ENCODE data around the gene ADAT3. TPM values are rescaled to one million over a fixed set of nuclear protein-coding genes. Genes with fewer than 3 reads are reported as not detected.
A peak's percentile ranks its signal among the peaks of the same experiment; 100 is the strongest.

Gene ADAT3
- total and polyA plus RNA-seq, 8 donors = 4.2 to 75.9 (median 6.3) TPM

GRCh38 chr19:1860042-1860775, 45.0 kb upstream of the ADAT3 start:
- Histone ChIP-seq H3K4me3 (peak overlapping the region in 2 of 4 donors; percentile 17 to 66), H3K9me3 (no peaks in the 10 kb centered on the region), H3K4me1 (peaks cover 72 to 85% (median 81%) of the 10 kb centered on the region in 4 donors), H3K27me3 (peaks cover 0 to 9% (median 0%) of the 10 kb centered on the region in 3 donors), H3K36me3 (no peaks in the 10 kb centered on the region), H3K27ac (peak overlapping the region in 4 of 5 donors; percentile 7 to 93 (median 86))
- intact Hi-C loops (cut with DNase I; ENCODE audit: low total_unique reads) = no loop called here
- no peak for TF ChIP-seq EP300 (IDR thresholded peaks at IDR 0.05)
- TF ChIP-seq POLR2AphosphoS5 (IDR thresholded peaks at IDR 0.05) = no peak
- no peak for TF ChIP-seq POLR2A (IDR thresholded peaks at IDR 0.05)
- TF ChIP-seq CTCF (IDR thresholded peaks at IDR 0.05) = no peak
- 24 to 43% (median 28%) methylated on average over 9 to 32 of the region's 32 CpGs for WGBS, 5 donors
- peak in 1 of 2 donors; percentile 96 for DNase-seq

DNA sequence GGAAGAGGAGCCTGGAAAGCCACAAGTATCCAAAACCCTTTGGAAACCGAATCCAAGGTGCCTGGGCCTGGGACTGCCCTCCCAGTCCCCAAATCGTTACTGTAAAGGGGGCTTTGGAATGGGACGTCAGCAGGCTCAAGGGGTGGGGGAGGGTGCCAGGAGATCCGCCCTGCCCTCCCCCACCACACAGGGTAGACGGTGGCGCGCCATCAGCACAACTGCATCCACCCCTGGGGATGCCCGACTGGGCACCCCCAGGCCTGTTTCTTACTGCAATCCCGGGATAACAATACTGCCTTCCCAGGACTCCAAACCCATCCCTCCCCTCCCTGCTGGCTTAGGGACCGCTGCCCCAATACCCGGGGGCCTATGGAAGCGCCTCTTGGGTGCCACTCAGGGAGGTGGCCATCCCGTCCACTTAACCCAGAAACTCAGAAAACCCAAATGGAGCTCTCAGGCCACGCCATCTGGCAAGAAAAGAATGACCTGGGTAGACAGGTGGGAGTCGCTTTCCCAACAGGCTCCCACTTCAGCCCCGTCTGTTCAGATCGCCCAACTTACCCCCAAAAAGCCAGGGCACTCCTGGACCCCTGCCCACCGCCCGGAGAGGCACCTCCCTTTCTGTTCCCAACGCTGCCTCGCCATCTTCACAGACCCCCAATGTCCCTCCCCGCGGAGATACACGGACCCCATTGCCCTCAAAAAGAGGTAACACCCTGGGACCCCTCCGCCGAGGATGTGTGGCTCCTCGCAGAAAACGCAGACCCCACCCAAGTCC, 44.2 kb upstream of the ADAT3 start:
- Histone ChIP-seq H3K4me1 (peaks cover 64 to 79% (median 76%) of the 10 kb centered on the region in 4 donors), H3K27ac (peak overlapping the region in 4 of 5 donors; percentile 29 to 93 (median 81))
- peak in 1 of 2 donors; percentile 42 for DNase-seq

GRCh38 chr19:1861599-1862031, 43.6 kb upstream of the ADAT3 start:
- peaks cover 0 to 9% (median 0%) of the 10 kb centered on the region in 3 donors for H3K27me3 ChIP-seq
- H3K9me3 ChIP-seq = no peaks in the 10 kb centered on the region
- 40 to 49% (median 44%) methylated on average over 23 of the region's 23 CpGs for WGBS, 5 donors
- peak in 1 of 2 donors; percentile 46 for DNase-seq
- H3K36me3 ChIP-seq = no peaks in the 10 kb centered on the region
- peak overlapping the region; percentile 66 to 89 (median 84) for H3K4me3 ChIP-seq
- peaks cover 58 to 73% (median 70%) of the 10 kb centered on the region in 4 donors for H3K4me1 ChIP-seq
- peak overlapping the region in 4 of 5 donors; percentile 70 to 93 (median 81) for H3K27ac ChIP-seq
- intact Hi-C loops (cut with DNase I; ENCODE audit: low total_unique reads) = no loop called here
- TF ChIP-seq POLR2AphosphoS5 (IDR thresholded peaks at IDR 0.05) = no peak
- no peak for TF ChIP-seq CTCF (IDR thresholded peaks at IDR 0.05)

More for the DNA sequence above, 44.2 kb upstream of the ADAT3 start:
- WGBS, 5 donors = 54 to 74% (median 67%) methylated on average over 24 to 28 of the region's 28 CpGs
- Histone ChIP-seq H3K36me3 (no peaks in the 10 kb centered on the region), H3K27me3 (peaks cover 0 to 9% (median 0%) of the 10 kb centered on the region in 3 donors), H3K4me3 (peak overlapping the region in 3 of 4 donors; percentile 66 to 89 (median 87)), H3K9me3 (no peaks in the 10 kb centered on the region)
- no peak for TF ChIP-seq POLR2A (IDR thresholded peaks at IDR 0.05)
- TF ChIP-seq EP300 (IDR thresholded peaks at IDR 0.05) = no peak
- no peak for TF ChIP-seq CTCF (IDR thresholded peaks at IDR 0.05)
- TF ChIP-seq POLR2AphosphoS5 (IDR thresholded peaks at IDR 0.05) = no peak
- intact Hi-C loops (cut with DNase I; ENCODE audit: low total_unique reads) = no loop called here

GRCh38 chr19:1862068-1862423, 43.2 kb upstream of the ADAT3 start:
- intact Hi-C loops (cut with DNase I; ENCODE audit: low total_unique reads) = no loop called here
- no peak for DNase-seq
- TF ChIP-seq EP300 (IDR thresholded peaks at IDR 0.05) (no peak), CTCF (IDR thresholded peaks at IDR 0.05) (no peak), POLR2AphosphoS5 (IDR thresholded peaks at IDR 0.05) (no peak), POLR2A (IDR thresholded peaks at IDR 0.05) (no peak)
- Histone ChIP-seq H3K36me3 (no peaks in the 10 kb centered on the region), H3K27ac (peak overlapping the region in 4 of 5 donors; percentile 70 to 93 (median 81)), H3K27me3 (peaks cover 0 to 9% (median 0%) of the 10 kb centered on the region in 3 donors), H3K4me3 (peak overlapping the region; percentile 66 to 89 (median 84)), H3K4me1 (peaks cover 53 to 69% (median 66%) of the 10 kb centered on the region in 4 donors), H3K9me3 (no peaks in the 10 kb centered on the region)
- WGBS, 5 donors = 2 to 7% (median 3%) methylated on average over 18 to 21 of the region's 21 CpGs

All from stomach (tissue), 9 donors.